GM12875 (cell line): ENCODE data around the gene ENTR1.

ENCODE experiments used
- H3K4me3 ChIP-seq: one replicate; pipeline ENCODE4 v1.5.1; 2011; ENCODE audit warnings: low read depth, low read length, control low read depth
- CTCF ChIP-seq: IDR thresholded peaks from 2 replicates; pipeline ENCODE4 v1.5.1; 2011; ENCODE audit warnings: low read depth, mild to moderate bottlenecking, control low read depth, inconsistent platforms, low read length, moderate library complexity, borderline replicate concordance; ENCODE audit not compliant: insufficient read depth

The ENTR1 gene

GRCh38 chr9:136437839-136438547, 27.6 kb upstream of the ENTR1 start:
- TF ChIP-seq CTCF = no peak
- H3K4me3 ChIP-seq = peak overlapping the region; percentile 74

DNA sequence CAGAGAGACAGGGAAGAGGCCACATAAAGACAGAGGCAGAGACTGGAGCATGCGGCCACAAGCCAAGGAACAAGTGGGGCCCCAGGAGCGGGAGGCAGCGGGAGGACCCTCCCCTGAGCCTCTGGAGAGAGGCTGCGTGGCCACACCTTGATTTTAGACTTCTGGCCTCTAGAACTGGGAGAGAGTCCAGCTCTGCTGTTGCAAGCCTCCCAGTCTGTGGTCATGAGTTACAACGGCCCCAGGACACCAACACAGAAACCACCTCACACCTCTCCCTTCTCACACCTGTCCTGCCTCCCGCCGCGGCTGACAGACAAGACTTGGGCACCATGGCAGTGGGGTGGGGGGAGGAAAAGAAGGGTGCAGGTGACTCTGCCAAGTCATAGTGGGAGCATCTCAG, 27.0 kb upstream of the ENTR1 start:
- TF ChIP-seq CTCF = no peak
- no peak overlapping the region for H3K4me3 ChIP-seq

DNA sequence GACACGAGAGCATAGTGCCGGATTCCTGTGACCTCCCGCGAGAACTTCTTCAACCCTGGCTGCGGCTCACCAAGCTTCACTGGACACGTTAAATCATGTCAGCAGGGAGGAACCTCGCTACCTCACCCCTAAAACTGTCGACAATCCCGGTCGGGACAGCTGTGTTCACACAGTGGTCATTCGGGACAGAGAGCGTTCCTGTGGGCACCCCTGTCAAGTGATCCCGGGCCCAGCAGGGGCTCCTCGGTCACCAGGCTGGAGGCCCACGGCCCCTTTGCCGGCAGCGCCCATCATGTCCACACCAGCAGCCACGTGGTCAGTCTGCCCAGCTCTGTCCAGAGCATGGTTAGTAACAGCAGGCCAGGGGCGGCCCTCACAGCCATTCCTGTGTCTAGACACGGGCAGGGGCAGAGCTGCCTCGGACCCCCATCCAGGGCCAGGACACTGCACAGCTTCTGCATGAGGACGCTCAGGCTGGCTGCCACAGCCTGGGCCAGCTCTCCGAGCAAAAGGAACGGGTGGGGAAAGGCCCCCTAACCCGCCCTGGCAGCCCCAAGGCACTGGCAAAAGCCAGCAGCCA, 25.7 kb upstream of the ENTR1 start:
- no peak for TF ChIP-seq CTCF
- H3K4me3 ChIP-seq = no peak overlapping the region

GRCh38 chr9:136434580-136435169, 24.3 kb upstream of the ENTR1 start:
- TF ChIP-seq CTCF = no peak
- H3K4me3 ChIP-seq = no peak overlapping the region

GRCh38 chr9:136433849-136434579, 23.6 kb upstream of the ENTR1 start:
- no peak overlapping the region for H3K4me3 ChIP-seq
- no peak for TF ChIP-seq CTCF

DNA sequence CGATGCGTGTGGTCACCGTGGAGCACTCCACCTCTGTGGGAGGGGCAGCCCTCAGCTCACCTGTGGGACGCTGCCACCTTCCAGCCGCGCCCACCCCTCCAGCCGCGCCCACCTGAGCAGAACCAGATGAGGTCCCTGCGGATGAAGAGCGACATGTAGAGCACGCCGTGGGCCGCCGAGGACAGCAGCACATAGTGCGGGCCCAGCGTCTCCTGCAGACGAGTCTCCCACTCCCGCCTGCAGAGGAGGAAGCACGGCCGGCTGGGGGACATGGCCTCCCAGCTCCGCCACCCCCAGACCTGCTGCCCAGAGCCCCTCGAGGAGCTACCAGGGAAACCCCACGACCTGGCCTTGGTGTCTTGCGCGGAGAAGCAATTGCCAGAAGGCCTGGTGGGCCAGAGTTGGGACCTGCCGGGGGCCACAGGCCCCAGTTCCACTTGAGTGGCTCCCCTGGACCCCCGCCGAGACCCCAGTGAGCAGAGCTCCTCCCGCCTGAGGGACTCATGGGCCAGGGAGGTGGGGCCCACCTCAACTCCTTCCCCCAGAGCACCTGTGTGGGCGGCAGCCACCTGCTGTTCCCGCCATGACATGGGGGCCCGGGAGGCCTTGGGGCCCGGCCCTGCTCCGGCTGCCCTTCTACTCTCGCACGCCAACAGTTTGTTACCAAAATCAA, 22.8 kb upstream of the ENTR1 start:
- no peak for TF ChIP-seq CTCF
- H3K4me3 ChIP-seq = no peak overlapping the region
